ENCODE measurements around the gene DMRTA2. TPM values are rescaled to one million over a fixed set of nuclear protein-coding genes. Genes with fewer than 3 reads are reported as not detected.

Gene DMRTA2
- total RNA-seq, 2 donors from 2014 or later: not detected

DNA sequence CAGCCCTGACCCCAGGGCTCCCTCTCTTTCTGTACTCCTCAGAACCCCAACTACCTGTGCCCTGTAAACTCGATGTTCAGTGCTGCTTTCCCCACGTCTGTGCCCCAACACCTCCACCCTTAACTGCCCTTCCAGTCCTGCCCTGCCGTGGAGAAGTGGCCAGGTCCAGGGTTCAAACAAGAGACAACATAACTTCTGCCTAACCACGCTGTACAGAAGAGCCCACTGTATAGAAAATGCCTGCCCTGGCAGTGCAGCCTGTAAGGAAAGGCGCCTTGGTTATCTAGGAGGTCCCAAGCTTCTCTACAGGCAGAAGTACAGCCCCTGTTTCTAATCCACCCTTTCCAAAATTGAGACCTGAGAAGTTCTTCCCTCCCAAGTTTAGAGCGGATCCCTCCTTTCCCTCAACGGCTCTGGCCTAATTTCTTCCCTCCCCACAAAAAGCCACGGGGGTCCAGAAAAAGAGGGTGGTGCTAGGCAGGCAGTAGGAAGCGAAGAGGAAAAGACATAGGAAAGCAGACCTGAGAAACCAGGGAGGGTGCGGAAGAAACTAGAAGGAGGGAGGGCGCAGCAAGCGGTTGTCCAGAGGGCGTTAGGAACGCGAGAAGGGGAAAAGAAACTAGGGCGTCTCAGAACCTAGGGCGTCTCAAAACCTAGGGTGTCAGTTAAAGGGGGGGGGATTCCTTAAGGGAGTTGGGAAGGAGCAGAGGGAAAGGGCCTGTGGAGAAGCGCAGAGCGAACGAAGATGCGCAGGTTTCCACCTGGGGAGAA is 3.2 kb downstream of the DMRTA2 start:
- TF ChIP-seq CTCF (IDR thresholded peaks at IDR 0.05): no peak
- no peak overlapping the region for H3K27ac ChIP-seq
- no peaks in the 10 kb centered on the region for H3K36me3 ChIP-seq
- H3K4me3 ChIP-seq: no peak overlapping the region
- intact Hi-C loops (cut with DNase I): no loop called here
- peaks cover 96% of the 10 kb centered on the region for H3K27me3 ChIP-seq
- DNase-seq: no peak
- H3K4me1 ChIP-seq: peaks cover 8% of the 10 kb centered on the region
- no peaks in the 10 kb centered on the region for H3K9me3 ChIP-seq
- no peak overlapping the region for H3K9ac ChIP-seq (ENCODE audit: low read depth in 2 of 2, low read length in 2 of 2)

DNA sequence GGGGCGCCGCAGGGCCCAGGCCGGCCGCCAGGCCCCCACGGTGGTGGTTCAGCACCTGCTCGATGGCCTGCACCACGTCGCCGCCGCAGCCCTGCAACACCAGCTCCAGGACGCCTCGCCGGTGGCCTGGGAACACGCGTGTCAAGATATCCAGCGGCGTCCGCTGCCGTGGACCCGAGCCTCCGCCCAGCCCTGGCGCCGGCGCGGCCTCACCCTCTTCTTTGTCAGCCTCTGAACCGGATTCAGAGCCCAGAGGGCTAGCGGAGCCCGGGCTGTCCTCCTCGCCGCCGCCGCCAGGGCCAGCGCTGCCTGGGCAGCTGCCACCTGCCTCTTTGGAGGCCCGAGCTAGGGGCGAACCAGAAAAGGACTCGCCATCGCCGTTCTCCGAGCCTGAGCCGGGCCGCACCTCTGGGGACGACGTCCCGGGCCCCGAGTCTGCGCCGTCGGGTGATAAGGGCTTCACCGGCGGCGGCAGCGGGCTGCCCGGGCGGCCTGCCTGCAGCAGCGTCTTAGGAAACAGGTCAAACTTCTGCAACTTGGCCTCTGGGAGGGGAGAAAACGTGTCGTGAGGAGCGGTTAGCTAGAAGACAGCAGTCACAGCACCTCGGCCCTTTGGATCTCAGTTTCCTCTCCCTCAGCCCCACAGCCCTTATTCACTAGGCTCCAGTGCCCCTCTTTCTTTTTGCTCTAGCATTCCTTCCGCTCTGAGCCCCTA is 3.9 kb downstream of the DMRTA2 start:
- Histone ChIP-seq H3K27ac (no peak overlapping the region), H3K9ac (ENCODE audit: low read depth in 2 of 2, low read length in 2 of 2) (no peak overlapping the region), H3K4me3 (no peak overlapping the region), H3K36me3 (no peaks in the 10 kb centered on the region), H3K27me3 (peaks cover 96% of the 10 kb centered on the region), H3K4me1 (peaks cover 8% of the 10 kb centered on the region), H3K9me3 (no peaks in the 10 kb centered on the region)
- TF ChIP-seq CTCF (IDR thresholded peaks at IDR 0.05): no peak
- no peak for DNase-seq
- intact Hi-C loops (cut with DNase I): no loop called here

- no peak for TF ChIP-seq CTCF (IDR thresholded peaks at IDR 0.05)
- Histone ChIP-seq H3K36me3 (no peaks in the 10 kb centered on the region), H3K27ac (no peak overlapping the region), H3K4me3 (peak overlapping the region; percentile 10), H3K9ac (ENCODE audit: low read depth in 2 of 2, low read length in 2 of 2) (no peak overlapping the region), H3K27me3 (peaks cover 89% of the 10 kb centered on the region), H3K9me3 (no peaks in the 10 kb centered on the region), H3K4me1 (peaks cover 8% of the 10 kb centered on the region)
- no peak for DNase-seq
- intact Hi-C loops (cut with DNase I): no loop called here
Observed at GRCh38 chr1:50418600-50419109, 4.6 kb downstream of the DMRTA2 start.

DNA sequence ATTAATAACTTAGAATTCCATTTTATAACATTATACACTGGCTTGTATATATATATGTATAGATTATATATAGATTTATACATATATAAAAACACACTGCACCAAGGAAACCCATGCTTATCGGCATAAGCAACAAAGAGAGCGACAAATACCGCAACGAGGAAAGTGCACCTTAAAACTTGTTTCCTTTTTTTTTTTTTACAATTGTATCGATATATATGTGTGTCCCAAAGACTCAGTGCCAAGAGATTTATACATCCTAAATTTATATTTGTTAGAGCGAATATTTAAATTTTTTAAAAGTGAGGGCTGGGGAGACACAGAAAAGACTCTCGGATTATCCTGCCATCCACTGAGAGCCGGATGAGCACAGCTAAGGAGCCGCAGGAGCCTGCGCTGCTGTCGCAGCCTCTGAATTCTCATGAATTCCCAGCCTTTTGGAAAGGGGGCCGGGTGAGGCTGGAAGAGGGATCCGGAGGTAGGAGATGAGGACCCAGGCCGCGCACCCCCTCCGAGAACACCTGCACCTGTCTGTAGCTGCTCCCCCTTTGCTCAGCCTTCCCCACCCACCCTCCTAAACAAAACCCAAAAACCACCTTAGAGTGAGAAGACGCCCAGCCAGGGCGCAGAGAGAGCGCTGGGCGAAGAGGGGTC is 5.2 kb downstream of the DMRTA2 start:
- peak overlapping the region; percentile 10 for H3K4me3 ChIP-seq

More for the DNA sequence above, 5.2 kb downstream of the DMRTA2 start:
- intact Hi-C loops (cut with DNase I): no loop called here
- H3K27me3 ChIP-seq: peaks cover 85% of the 10 kb centered on the region
- H3K9me3 ChIP-seq: no peaks in the 10 kb centered on the region
- no peak for TF ChIP-seq CTCF (IDR thresholded peaks at IDR 0.05)
- H3K9ac ChIP-seq (ENCODE audit: low read depth in 2 of 2, low read length in 2 of 2): no peak overlapping the region
- H3K36me3 ChIP-seq: no peaks in the 10 kb centered on the region
- H3K27ac ChIP-seq: no peak overlapping the region
- peaks cover 4% of the 10 kb centered on the region for H3K4me1 ChIP-seq
- no peak for DNase-seq
